Left lung (tissue), 10 donors: ENCODE results near the gene RASA3. TPM values are rescaled to one million over a fixed set of nuclear protein-coding genes. Genes with fewer than 3 reads are reported as not detected.
A peak's percentile ranks its signal among the peaks of the same experiment; 100 is the strongest.

ENCODE experiments used
- ATAC-seq: fragments of 200-7000 bp; cut with Tn5 transposase; one replicate; pipeline ENCODE4 v1.9.1; 2020; ENCODE audit warnings: moderate library complexity
- DNase-seq, 4 donors: peaks; one replicate each; pipeline ENCODE4 v3.0.0-alpha.2; 2013 to 2020
- H3K27ac ChIP-seq, 2 donors: fragments of 200-600 bp; sonication (generic) in 1 of 2; one replicate each; pipeline versions ENCODE4 v1.5.0 to v1.8.0; 2020 to 2021
- H3K27me3 ChIP-seq, 2 donors: fragments of 200-600 bp; sonication (generic) in 1 of 2; one replicate each; pipeline versions ENCODE4 v1.5.0 to v1.8.0; 2020 to 2021
- H3K36me3 ChIP-seq, 2 donors: fragments of 200-600 bp; sonication (generic) in 1 of 2; one replicate each; pipeline versions ENCODE4 v1.5.0 to v1.8.0; 2020 to 2021
- H3K4me1 ChIP-seq, 2 donors: fragments of 200-600 bp; one replicate each; pipeline ENCODE4 v1.8.0; 2021
- H3K4me3 ChIP-seq, 2 donors: fragments of 200-600 bp; sonication (generic) in 1 of 2; one replicate each; pipeline versions ENCODE4 v1.5.0 to v1.8.0; 2020 to 2021; ENCODE audit warnings: mild to moderate bottlenecking in 1 of 2
- H3K9me3 ChIP-seq, 2 donors: fragments of 200-600 bp; sonication (generic) in 1 of 2; one replicate each; pipeline versions ENCODE4 v1.5.0 to v1.8.0; 2020 to 2021
- intact Hi-C, 2 donors: fragments of 100-400 bp; cut with DNase I; formaldehyde crosslinking; loops; one replicate each; pipeline versions ENCODE4 v1.11.2 to v1.14.2; 2022
- polyA plus RNA-seq, 6 donors: library from polyadenylated mRNA; unstranded; fragments of 120-200 nt; gene quantifications; one replicate each; pipeline ENCODE4 v1.2.1, GENCODE V29; 2013; ENCODE audit not compliant: insufficient read length in 6 of 6
- total RNA-seq, 2 donors: library from RNA; stranded (reverse); fragmentation: NEBNext Ultra II Directional; extraction: Animal tissue kit (Norgen Biotek cat#: 25700); gene quantifications; one replicate each; pipeline ENCODE4 v1.2.1, GENCODE V29; 2021
- TF ChIP-seq, protein P1 (sequence below), 2 donors: fragments of 200-600 bp; sonication (generic) in 1 of 2; IDR thresholded peaks; one replicate each; pipeline versions ENCODE4 v1.5.0 to v1.8.0; 2021; ENCODE audit warnings: antibody characterized with exemption in 2 of 2
- donor health status: DM: no; HTN: yes; CAD: no.
- donor health status: DM: no; HTN: no; CAD: no.

Gene RASA3
- total and polyA plus RNA-seq, 8 donors: 11.4 to 22.2 (median 12.7) TPM

DNA sequence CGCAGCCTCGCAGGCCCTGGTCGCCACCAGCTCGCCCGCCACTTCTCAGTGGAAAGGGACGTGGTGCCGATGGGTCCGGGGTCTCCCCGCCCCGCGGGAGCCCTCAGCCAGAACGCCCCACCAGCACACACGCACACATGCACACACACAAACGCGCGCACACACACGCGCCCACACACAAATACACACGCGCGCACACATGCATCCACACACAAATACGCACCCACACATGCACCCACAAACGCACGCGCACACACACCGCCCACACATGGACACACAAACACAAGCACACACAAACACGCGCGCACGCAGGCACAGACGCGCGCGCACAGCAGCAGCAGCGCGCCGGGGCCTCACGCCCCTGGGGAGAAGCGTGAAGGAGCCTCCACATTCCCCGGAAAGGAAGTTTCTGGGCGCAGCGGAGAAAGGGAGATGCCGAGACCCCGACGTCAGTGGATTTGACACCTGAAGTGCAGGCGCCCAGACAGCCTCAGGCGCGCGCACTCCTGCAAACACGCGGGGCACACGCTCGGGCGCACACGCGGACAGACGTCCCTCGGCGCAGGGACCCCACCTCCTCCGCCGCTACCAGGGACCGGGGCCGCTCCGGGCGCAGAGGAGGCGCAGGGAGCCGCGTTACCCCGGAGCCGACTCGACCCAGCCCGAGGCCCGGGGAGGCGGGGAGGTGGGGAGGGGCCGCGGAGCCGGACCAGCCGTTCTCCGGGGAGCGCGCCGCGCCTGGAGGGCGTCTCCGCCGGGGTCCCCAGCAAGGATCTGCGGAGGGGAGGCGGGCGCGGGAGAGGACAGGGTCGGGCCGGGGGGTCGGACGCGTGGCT, 622 bp downstream of the RASA3 start:
- Histone ChIP-seq H3K4me3 (peak overlapping the region; percentile 78 to 90), H3K9me3 (no peaks in the 10 kb centered on the region), H3K36me3 (no peaks in the 10 kb centered on the region), H3K27ac (peak overlapping the region; percentile 86 to 92), H3K27me3 (peaks cover 0 to 15% of the 10 kb centered on the region in 2 donors), H3K4me1 (peaks cover 28 to 57% of the 10 kb centered on the region in 2 donors)
- ATAC-seq: peak; percentile 21
- TF ChIP-seq, protein P1, sequence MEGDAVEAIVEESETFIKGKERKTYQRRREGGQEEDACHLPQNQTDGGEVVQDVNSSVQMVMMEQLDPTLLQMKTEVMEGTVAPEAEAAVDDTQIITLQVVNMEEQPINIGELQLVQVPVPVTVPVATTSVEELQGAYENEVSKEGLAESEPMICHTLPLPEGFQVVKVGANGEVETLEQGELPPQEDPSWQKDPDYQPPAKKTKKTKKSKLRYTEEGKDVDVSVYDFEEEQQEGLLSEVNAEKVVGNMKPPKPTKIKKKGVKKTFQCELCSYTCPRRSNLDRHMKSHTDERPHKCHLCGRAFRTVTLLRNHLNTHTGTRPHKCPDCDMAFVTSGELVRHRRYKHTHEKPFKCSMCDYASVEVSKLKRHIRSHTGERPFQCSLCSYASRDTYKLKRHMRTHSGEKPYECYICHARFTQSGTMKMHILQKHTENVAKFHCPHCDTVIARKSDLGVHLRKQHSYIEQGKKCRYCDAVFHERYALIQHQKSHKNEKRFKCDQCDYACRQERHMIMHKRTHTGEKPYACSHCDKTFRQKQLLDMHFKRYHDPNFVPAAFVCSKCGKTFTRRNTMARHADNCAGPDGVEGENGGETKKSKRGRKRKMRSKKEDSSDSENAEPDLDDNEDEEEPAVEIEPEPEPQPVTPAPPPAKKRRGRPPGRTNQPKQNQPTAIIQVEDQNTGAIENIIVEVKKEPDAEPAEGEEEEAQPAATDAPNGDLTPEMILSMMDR (IDR thresholded peaks at IDR 0.05): no peak
- intact Hi-C loops: no loop called here
- peak in 2 of 4 donors; percentile 40 to 78 for DNase-seq

DNA sequence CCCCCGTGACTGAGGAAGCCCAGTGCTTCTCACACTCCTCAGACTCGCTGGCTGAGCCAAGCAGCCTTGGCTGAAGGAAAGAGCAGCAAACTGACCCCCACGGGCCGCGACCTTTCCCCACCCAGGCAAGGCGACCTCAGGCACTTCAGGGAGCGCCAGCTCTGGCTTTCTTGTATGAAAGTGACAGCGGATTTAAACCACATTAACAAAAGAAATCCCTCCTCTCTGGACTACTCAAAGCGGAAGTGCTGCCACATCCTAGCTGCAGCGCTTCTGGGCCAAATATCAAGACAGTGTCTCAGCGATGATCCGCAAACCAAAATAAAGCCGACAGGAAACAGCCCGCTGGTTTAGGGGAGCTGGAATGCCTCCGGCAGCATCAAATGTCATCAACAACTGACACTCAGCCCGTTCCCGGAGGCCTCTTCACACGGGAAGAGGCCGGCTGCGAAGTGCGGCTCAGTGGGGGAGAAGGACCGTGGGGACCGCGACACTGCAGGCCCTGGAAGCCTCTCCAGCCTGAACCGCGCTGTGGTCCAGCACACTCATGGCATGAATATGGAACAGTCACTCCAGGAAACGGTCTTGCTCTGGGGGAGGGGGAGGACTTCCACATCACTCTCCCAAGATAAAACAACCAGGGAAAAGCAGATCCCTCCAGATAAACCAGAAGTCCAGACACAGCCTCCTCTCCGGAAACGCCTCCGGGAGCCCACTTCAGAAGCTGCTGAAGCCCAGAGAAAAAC, 1.4 kb downstream of the RASA3 start:
- Histone ChIP-seq H3K4me1 (peaks cover 28 to 63% of the 10 kb centered on the region in 2 donors), H3K27ac (peak overlapping the region; percentile 86 to 92), H3K27me3 (peaks cover 0 to 15% of the 10 kb centered on the region in 2 donors), H3K4me3 (peak overlapping the region; percentile 78 to 90), H3K9me3 (no peaks in the 10 kb centered on the region), H3K36me3 (no peaks in the 10 kb centered on the region)
- intact Hi-C loops: no loop called here
- ATAC-seq: peak; percentile 49
- TF ChIP-seq, protein P1 (IDR thresholded peaks at IDR 0.05): no peak
- peak; percentile 46 to 86 (median 56) for DNase-seq

DNA sequence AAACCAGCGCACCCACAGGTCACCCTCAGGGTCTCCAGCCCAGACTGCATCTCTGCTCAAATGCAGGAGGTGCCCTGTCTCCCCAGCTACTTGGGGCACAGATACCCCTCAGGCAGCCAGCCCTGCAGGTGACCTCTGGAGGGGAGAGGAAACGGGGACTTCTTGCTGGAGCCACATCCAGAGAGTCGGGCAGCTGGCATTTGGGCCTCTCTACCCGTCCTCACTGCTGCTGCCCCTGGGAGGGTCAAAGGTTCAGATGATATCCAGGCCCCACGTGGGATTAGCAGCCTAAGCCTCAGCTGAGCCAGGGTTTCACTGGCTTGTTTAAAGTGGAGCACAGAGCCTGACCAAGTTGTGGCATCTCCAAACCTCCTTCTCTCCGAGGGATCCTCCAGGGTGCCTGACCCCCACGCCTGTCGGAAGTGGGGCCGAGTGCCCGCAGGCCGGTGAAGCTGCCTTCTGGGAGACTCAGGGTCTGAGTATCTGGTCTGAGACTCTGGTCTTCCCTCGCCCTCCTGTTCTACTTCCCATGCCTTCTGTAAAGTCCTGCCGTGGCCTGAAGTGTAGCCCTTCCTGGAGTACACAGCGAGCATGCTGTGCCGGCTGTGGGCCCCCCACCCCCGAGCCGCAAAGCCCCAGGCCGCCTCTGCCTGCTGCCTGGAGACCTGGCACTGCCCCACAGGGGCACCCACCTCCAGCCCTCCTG, 2.1 kb downstream of the RASA3 start:
- no peaks in the 10 kb centered on the region for H3K36me3 ChIP-seq
- no peaks in the 10 kb centered on the region for H3K9me3 ChIP-seq
- TF ChIP-seq, protein P1 (IDR thresholded peaks at IDR 0.05): no peak
- ATAC-seq: no peak
- H3K27ac ChIP-seq: peak overlapping the region; percentile 86 to 92
- no peak for DNase-seq
- peaks cover 0 to 15% of the 10 kb centered on the region in 2 donors for H3K27me3 ChIP-seq
- peak overlapping the region; percentile 78 to 90 for H3K4me3 ChIP-seq
- peaks cover 28 to 63% of the 10 kb centered on the region in 2 donors for H3K4me1 ChIP-seq
- intact Hi-C loops: no loop called here

DNA sequence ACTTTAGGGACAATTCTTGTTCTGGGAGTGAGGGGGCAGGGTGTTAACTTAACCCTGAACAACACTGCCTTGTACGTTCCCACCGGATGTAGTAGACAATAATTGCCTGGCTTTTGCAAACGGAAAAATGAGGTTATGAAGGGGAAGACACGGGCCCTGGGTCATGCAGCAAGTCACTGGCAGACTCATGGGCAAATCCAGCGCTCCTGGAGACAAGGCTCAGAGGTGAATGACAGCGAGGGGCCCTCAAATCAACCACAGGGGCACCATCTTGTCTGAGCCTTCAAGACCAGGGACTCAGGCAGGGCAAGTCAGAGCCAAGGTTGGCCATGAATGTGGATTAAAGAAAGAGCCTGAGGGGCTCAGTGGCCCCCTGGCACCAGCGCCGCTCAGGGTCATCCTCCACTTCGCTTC, 2.8 kb downstream of the RASA3 start:
- peaks cover 28 to 62% of the 10 kb centered on the region in 2 donors for H3K4me1 ChIP-seq
- no peaks in the 10 kb centered on the region for H3K36me3 ChIP-seq
- intact Hi-C loops: loop anchor here in 1 of 2 donors (10.0 kb wide), 1 partner anchor 65 kb away; no protein-coding TSS in a partner anchor
- peaks cover 0 to 15% of the 10 kb centered on the region in 2 donors for H3K27me3 ChIP-seq
- H3K27ac ChIP-seq: peak overlapping the region; percentile 86 to 92
- TF ChIP-seq, protein P1 (IDR thresholded peaks at IDR 0.05): no peak
- DNase-seq: peak in 1 of 4 donors; percentile 15
- ATAC-seq: no peak
- H3K9me3 ChIP-seq: no peaks in the 10 kb centered on the region
- peak overlapping the region in 1 of 2 donors; percentile 90 for H3K4me3 ChIP-seq
